Upper lobe of left lung (tissue), 6 donors: Measurements from ENCODE around the gene C1orf198. TPM values are rescaled to one million over a fixed set of nuclear protein-coding genes. Genes with fewer than 3 reads are reported as not detected.

Source experiments
- ATAC-seq, 2 donors: fragments of 200-7000 bp; cut with Tn5 transposase; one replicate each; pipeline ENCODE4 v1.9.1; 2022; ENCODE audit warnings: mild to moderate bottlenecking in 2 of 2, moderate library complexity in 2 of 2; ENCODE audit not compliant: low FRiP score in 2 of 2
- DNase-seq, 2 donors: peaks; one replicate each; pipeline ENCODE4 v3.0.0-alpha.2; 2019 to 2020
- H3K27ac ChIP-seq, 4 donors: fragments of 200-600 bp; sonication (generic); one replicate each; pipeline ENCODE4 v1.5.1; 2016 to 2019
- H3K27me3 ChIP-seq, 4 donors: fragments of 200-600 bp; sonication (generic); one replicate each; pipeline ENCODE4 v1.5.1; 2017 to 2019
- H3K36me3 ChIP-seq, 4 donors: fragments of 200-600 bp; sonication (generic); one replicate each; pipeline ENCODE4 v1.5.1; 2016 to 2019
- H3K4me1 ChIP-seq, 4 donors: fragments of 200-600 bp; sonication (generic); one replicate each; pipeline ENCODE4 v1.5.1; 2018 to 2019
- H3K4me3 ChIP-seq, 4 donors: fragments of 200-600 bp; sonication (generic); one replicate each; pipeline ENCODE4 v1.5.1; 2017 to 2019; ENCODE audit warnings: mild to moderate bottlenecking in 2 of 4, moderate library complexity in 1 of 4
- H3K9me3 ChIP-seq, 4 donors: fragments of 200-600 bp; sonication (generic); one replicate each; pipeline ENCODE4 v1.5.1; 2018 to 2019
- EP300 ChIP-seq, 4 donors: sonication (generic); formaldehyde crosslinking; IDR thresholded peaks; one replicate each; pipeline ENCODE4 v1.5.1; 2017; ENCODE audit warnings: antibody characterized with exemption in 4 of 4, control low read depth in 2 of 4
- POLR2A ChIP-seq, 4 donors: fragments of 450-650 bp; IDR thresholded peaks; one replicate each; pipeline ENCODE4 v1.5.1; 2016 to 2017; ENCODE audit warnings: antibody characterized with exemption in 4 of 4, mild to moderate bottlenecking in 2 of 4
- POLR2AphosphoS5 ChIP-seq, 2 donors: sonication (generic); formaldehyde crosslinking; IDR thresholded peaks; one replicate each; pipeline ENCODE4 v1.5.1; 2017; ENCODE audit warnings: antibody characterized with exemption in 2 of 2
- WGBS, 2 donors: methylation state at CpG; one replicate each; pipeline ENCODE4 v1.1.5; 2017 to 2018; 5-methylcytosine and 5-hydroxymethylcytosine counted together
- total RNA-seq, 6 donors: library from RNA; depleted of rRNA in 4 of 6; stranded (reverse); fragments of >200 nt in 4 of 6; gene quantifications; one replicate each; pipeline versions ENCODE4 v1.1.0 to v1.2.1, GENCODE V29; 2016 to 2021
- TF ChIP-seq, protein P1 (sequence below), 6 experiments: fragments of 450-650 bp in 4 of 6; fragments of 200-600 bp in 2 of 6; sonication (generic) in 2 of 6; IDR thresholded peaks; one replicate each; pipeline ENCODE4 v1.5.1; 2016 to 2019; ENCODE audit warnings: antibody characterized with exemption in 6 of 6
- donor health status: DM: no; HTN: no; CAD: no; lungs with moderate emphysema.
- donor health status: DM: no; HTN: yes; CAD: no; lungs with severe emphysema.

Gene C1orf198
- total RNA-seq, 6 donors from 2014 or later: 51.3 to 241 (median 125) TPM

GRCh38 chr1:230820568-230820967, 47.8 kb downstream of the C1orf198 start:
- no peaks in the 10 kb centered on the region for H3K27me3 ChIP-seq
- DNase-seq (no peak), ATAC-seq (no peak)
- H3K9me3 ChIP-seq: no peaks in the 10 kb centered on the region
- no peak for TF ChIP-seq EP300 (IDR thresholded peaks at IDR 0.05)
- no peak overlapping the region for H3K4me3 ChIP-seq
- 93 to 100% methylated on average over 3 to 4 of the region's 4 CpGs for WGBS, 2 donors
- peaks cover 7 to 12% (median 9%) of the 10 kb centered on the region in 4 donors for H3K4me1 ChIP-seq
- H3K36me3 ChIP-seq: no peaks in the 10 kb centered on the region
- H3K27ac ChIP-seq: no peak overlapping the region

DNA sequence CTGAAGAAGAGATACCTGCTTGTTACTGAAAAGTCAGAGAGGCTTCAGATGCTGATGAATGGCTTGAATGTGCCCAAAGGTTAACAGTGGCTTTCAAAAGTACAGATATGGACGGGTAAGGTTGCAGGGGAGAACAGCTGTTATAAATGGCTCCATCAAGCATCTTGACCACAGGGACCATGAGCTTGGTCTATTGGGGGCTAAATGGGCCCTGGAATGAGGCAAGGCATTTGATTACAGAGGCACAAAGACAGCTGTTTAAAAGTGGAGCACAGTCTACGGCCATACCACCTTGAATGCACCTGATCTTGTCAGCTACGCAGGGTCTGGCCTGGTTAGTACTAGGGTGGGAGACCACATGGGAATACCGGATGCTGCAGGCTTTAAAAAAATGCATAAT, 48.3 kb downstream of the C1orf198 start:
- ATAC-seq: no peak
- 83 to 90% methylated on average over 4 of the region's 4 CpGs for WGBS, 2 donors

GRCh38 chr1:230818901-230819300, 49.4 kb downstream of the C1orf198 start:
- no peak overlapping the region for H3K27ac ChIP-seq
- H3K4me3 ChIP-seq: no peak overlapping the region
- H3K9me3 ChIP-seq: no peaks in the 10 kb centered on the region
- 88 to 93% methylated on average over 6 of the region's 6 CpGs for WGBS, 2 donors
- no peak for DNase-seq
- no peaks in the 10 kb centered on the region for H3K4me1 ChIP-seq
- H3K36me3 ChIP-seq: no peaks in the 10 kb centered on the region
- TF ChIP-seq, protein P1, sequence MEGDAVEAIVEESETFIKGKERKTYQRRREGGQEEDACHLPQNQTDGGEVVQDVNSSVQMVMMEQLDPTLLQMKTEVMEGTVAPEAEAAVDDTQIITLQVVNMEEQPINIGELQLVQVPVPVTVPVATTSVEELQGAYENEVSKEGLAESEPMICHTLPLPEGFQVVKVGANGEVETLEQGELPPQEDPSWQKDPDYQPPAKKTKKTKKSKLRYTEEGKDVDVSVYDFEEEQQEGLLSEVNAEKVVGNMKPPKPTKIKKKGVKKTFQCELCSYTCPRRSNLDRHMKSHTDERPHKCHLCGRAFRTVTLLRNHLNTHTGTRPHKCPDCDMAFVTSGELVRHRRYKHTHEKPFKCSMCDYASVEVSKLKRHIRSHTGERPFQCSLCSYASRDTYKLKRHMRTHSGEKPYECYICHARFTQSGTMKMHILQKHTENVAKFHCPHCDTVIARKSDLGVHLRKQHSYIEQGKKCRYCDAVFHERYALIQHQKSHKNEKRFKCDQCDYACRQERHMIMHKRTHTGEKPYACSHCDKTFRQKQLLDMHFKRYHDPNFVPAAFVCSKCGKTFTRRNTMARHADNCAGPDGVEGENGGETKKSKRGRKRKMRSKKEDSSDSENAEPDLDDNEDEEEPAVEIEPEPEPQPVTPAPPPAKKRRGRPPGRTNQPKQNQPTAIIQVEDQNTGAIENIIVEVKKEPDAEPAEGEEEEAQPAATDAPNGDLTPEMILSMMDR (IDR thresholded peaks at IDR 0.05): no peak
- no peak for TF ChIP-seq POLR2A (IDR thresholded peaks at IDR 0.05)
- TF ChIP-seq POLR2AphosphoS5 (IDR thresholded peaks at IDR 0.05): no peak
- TF ChIP-seq EP300 (IDR thresholded peaks at IDR 0.05): no peak
- no peak for ATAC-seq
- no peaks in the 10 kb centered on the region for H3K27me3 ChIP-seq

More for the DNA sequence above, 48.3 kb downstream of the C1orf198 start:
- TF ChIP-seq EP300 (IDR thresholded peaks at IDR 0.05) (no peak), POLR2AphosphoS5 (IDR thresholded peaks at IDR 0.05) (no peak), POLR2A (IDR thresholded peaks at IDR 0.05) (no peak)
- TF ChIP-seq, protein P1 (IDR thresholded peaks at IDR 0.05): no peak
- Histone ChIP-seq H3K4me3 (no peak overlapping the region), H3K9me3 (no peaks in the 10 kb centered on the region), H3K27me3 (no peaks in the 10 kb centered on the region), H3K36me3 (no peaks in the 10 kb centered on the region), H3K27ac (no peak overlapping the region), H3K4me1 (peaks cover 3 to 6% (median 5%) of the 10 kb centered on the region in 4 donors)
- no peak for DNase-seq

GRCh38 chr1:230818367-230818766, 50.0 kb downstream of the C1orf198 start:
- TF ChIP-seq, protein P1 (IDR thresholded peaks at IDR 0.05): no peak
- TF ChIP-seq POLR2A (IDR thresholded peaks at IDR 0.05): no peak
- H3K4me3 ChIP-seq: no peak overlapping the region
- WGBS, 2 donors: 83 to 88% methylated on average over 1 of the region's 1 CpG
- ATAC-seq (no peak), DNase-seq (no peak)
- H3K27ac ChIP-seq: no peak overlapping the region
- no peaks in the 10 kb centered on the region for H3K27me3 ChIP-seq
- H3K4me1 ChIP-seq: no peaks in the 10 kb centered on the region
- no peaks in the 10 kb centered on the region for H3K9me3 ChIP-seq
- no peaks in the 10 kb centered on the region for H3K36me3 ChIP-seq

DNA sequence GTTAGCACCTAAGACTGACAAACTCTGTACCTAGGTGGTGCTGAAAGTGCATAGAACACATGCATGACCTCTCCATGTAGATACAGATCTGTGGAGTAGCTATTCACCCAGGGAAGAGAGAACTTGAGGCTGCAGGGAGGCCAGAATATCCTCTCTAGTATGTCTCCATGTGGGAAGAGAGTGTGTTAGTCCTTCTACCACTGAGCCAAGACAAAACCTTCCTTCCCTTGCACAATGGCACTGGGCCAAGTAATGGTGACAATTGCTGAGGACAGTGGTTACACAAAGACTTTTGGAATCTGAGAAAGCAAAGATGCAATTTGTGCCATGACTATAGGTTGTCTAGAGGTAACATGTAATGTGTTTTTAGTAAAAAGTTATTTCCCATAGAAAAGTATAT, 52.3 kb downstream of the C1orf198 start:
- DNase-seq (no peak), ATAC-seq (no peak)
- Histone ChIP-seq H3K27ac (no peak overlapping the region), H3K9me3 (peaks cover 3 to 14% (median 11%) of the 10 kb centered on the region in 4 donors), H3K4me1 (no peaks in the 10 kb centered on the region), H3K36me3 (no peaks in the 10 kb centered on the region), H3K27me3 (no peaks in the 10 kb centered on the region), H3K4me3 (no peak overlapping the region)
- TF ChIP-seq POLR2A (IDR thresholded peaks at IDR 0.05) (no peak), POLR2AphosphoS5 (IDR thresholded peaks at IDR 0.05) (no peak), EP300 (IDR thresholded peaks at IDR 0.05) (no peak)
- TF ChIP-seq, protein P1 (IDR thresholded peaks at IDR 0.05): no peak
